Memory B cell (primary cell): ENCODE measurements around the gene UBN1.
A peak's percentile ranks its signal among the peaks of the same experiment; 100 is the strongest.

Experiments
- ATAC-seq: fragments of 150-1000 bp; cut with Tn5 transposase; 2 replicates; pipeline ENCODE4 v1.10.0; 2021; ENCODE audit warnings: low read depth, mild to moderate bottlenecking, moderate library complexity
- DNase-seq, 2 donors: peaks; one replicate each; pipeline ENCODE4 v3.0.0; 2022; ENCODE audit warnings: low spot score in 2 of 2
- H3K27ac Mint-ChIP-seq: one replicate; pipeline ENCODE4 v1.8.0; 2022; ENCODE audit warnings: mild to moderate bottlenecking, moderate library complexity, mixed read lengths
- H3K27me3 Mint-ChIP-seq: one replicate; pipeline ENCODE4 v1.8.0; 2022; ENCODE audit warnings: mixed read lengths
- H3K36me3 Mint-ChIP-seq: one replicate; pipeline ENCODE4 v1.8.0; 2022; ENCODE audit warnings: mild to moderate bottlenecking, mixed read lengths
- H3K4me1 Mint-ChIP-seq: one replicate; pipeline ENCODE4 v1.8.0; 2022; ENCODE audit warnings: mixed read lengths
- H3K4me3 Mint-ChIP-seq: one replicate; pipeline ENCODE4 v1.8.0; 2022; ENCODE audit warnings: mild to moderate bottlenecking, moderate library complexity, mixed read lengths
- H3K9me3 Mint-ChIP-seq: one replicate; pipeline ENCODE4 v1.8.0; 2022; ENCODE audit warnings: mixed read lengths

The UBN1 gene

DNA sequence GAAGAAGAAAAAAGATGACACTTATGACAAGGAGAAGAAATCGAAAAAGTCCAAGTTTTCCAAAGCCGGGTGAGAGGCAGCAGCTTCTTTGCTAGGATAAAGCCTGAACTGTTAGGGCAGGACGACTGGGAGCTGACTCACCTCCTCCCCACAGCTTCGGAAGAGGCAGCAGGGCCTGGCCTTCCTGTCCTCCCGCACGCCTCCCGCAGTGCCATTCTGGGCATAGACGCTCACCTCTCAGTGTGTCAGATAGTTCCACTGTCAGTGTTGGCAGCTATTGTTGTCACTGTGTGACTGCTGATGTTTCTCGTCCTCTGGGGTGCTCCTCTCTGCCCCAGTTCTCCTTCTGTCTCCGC is 12.6 kb downstream of the UBN1 start:
- DNase-seq (no peak), ATAC-seq (no peak)
- Mint-ChIP-seq H3K9me3 (no peaks in the 10 kb centered on the region), H3K27me3 (no peaks in the 10 kb centered on the region), H3K36me3 (peaks cover 31% of the 10 kb centered on the region), H3K4me3 (no peak overlapping the region), H3K27ac (no peak overlapping the region), H3K4me1 (peaks cover 7% of the 10 kb centered on the region)

DNA sequence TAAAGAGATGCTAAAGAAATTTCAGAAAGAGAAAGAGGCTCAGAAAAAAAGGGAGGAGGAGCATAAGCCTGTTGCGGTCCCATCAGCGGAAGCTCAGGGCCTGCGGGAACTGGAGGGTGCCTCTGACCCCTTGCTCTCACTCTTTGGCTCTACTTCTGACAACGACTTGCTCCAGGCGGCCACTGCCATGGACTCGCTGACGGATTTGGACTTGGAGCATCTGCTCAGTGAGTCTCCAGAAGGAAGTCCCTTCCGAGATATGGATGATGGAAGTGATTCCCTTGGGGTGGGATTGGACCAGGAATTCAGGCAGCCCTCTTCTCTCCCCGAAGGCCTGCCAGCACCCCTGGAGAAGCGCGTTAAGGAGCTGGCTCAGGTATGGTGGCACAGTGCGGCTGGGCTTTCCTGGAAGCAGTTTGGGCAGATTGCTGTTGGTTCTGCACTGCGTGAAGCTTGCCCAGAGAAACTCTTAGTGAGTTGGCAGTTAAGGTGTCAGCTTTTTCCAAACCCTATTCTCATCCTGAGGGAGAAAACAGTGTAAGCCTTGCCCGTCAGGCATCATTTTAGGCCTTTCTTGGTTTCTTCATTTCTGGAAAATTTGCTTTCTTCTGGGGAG is 13.6 kb downstream of the UBN1 start:
- Mint-ChIP-seq H3K36me3 (peaks cover 31% of the 10 kb centered on the region), H3K27ac (no peak overlapping the region), H3K9me3 (no peaks in the 10 kb centered on the region), H3K4me3 (no peak overlapping the region), H3K4me1 (peaks cover 7% of the 10 kb centered on the region), H3K27me3 (no peaks in the 10 kb centered on the region)
- DNase-seq (no peak), ATAC-seq (no peak)

DNA sequence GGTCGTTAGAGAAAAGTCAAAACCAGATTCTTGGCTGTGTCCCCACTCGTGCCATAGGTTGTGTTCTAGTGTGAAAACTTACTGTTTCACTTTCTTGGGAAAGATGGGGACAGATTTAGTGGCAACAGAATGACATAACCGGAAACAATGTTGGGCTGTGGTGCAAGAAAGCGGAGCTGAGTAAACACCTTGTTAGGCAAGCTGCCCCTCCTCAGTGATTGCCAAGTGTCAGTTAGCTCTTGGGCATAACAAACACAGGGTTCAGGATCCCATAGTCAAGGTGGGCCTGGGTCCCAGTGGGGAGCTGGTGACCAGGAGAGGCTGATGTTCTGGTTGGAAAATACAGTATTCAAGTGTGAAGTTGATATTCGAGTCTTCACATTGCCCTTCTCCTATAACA is 15.4 kb downstream of the UBN1 start:
- no peak overlapping the region for H3K27ac Mint-ChIP-seq
- H3K27me3 Mint-ChIP-seq: no peaks in the 10 kb centered on the region
- H3K4me3 Mint-ChIP-seq: no peak overlapping the region
- peaks cover 12% of the 10 kb centered on the region for H3K4me1 Mint-ChIP-seq
- DNase-seq: no peak
- H3K9me3 Mint-ChIP-seq: no peaks in the 10 kb centered on the region
- peaks cover 27% of the 10 kb centered on the region for H3K36me3 Mint-ChIP-seq
- no peak for ATAC-seq

DNA sequence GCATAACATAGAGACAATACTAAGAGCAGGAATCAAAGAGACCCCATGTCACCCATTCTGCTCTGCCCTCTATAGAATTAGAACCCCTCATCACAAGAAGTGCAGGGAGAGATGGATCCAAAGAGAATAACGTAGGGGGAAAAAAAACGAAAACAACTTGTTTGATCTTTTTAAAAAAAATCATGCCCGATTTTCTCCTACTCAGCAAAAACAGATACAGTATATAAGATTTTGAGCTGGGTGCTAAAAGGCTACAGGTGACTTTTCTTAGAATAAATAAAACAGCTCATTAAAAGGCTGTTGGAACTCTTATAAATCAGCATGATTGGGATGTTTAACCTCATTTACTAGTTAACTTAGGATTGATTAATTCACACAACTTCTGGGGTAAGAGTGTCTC is 17.4 kb downstream of the UBN1 start:
- peak overlapping the region; percentile 33 for H3K27ac Mint-ChIP-seq
- H3K4me1 Mint-ChIP-seq: peaks cover 14% of the 10 kb centered on the region
- H3K9me3 Mint-ChIP-seq: no peaks in the 10 kb centered on the region
- DNase-seq: no peak
- H3K36me3 Mint-ChIP-seq: peaks cover 21% of the 10 kb centered on the region
- H3K27me3 Mint-ChIP-seq: no peaks in the 10 kb centered on the region
- no peak overlapping the region for H3K4me3 Mint-ChIP-seq
- ATAC-seq: no peak

DNA sequence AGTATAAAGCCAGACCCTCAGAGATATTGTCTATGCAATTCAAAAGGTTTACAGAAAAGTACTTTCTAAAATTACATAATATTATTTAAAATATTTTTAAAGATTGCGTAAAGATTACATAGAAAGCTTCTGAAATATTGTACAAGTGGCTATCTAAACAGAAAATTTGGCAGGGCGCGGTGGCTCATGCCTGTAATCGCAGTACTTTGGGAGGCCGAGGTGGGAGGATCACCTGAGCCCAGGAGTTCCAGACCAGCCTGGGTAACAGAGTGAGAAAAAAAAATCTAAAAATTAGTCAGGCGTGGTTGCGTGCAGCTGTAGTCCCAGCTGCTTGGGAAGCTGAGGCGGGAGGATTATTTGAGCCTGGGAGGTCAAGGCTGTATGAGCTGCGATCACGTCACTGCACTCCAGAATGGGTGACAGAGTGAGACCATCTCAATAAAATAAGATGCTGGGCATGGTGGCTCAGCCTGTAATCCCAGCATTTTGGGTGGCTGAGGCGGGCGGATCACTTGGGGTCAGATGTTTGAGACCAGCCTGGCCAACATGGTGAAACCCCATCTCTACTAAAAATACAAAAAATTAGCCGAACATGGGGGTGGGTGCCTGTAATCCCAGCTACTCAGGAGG is 18.1 kb downstream of the UBN1 start:
- Mint-ChIP-seq H3K36me3 (peaks cover 20% of the 10 kb centered on the region), H3K4me1 (peaks cover 14% of the 10 kb centered on the region), H3K4me3 (no peak overlapping the region), H3K9me3 (no peaks in the 10 kb centered on the region), H3K27ac (no peak overlapping the region), H3K27me3 (no peaks in the 10 kb centered on the region)
- no peak for ATAC-seq
- no peak for DNase-seq

DNA sequence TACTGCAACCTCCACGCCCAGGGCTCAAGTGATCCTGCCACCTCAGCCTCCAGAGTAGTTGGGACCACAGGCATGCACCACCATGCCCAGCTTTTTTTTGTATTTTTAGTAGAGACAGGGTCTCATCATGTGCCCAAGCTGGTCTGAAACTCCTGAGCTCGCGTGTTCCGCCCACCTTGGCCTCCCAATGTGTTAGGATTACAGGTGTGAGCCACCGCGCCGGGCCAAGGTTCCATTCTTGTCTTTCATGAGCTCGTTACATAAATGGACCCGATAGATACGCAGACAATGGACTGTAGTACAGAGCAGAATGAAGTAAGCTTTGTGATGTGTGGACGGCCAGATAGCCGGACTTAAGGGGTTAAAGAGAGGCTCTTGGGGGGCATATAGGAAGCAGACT is 19.3 kb downstream of the UBN1 start:
- no peak for ATAC-seq
- no peaks in the 10 kb centered on the region for H3K9me3 Mint-ChIP-seq

DNA sequence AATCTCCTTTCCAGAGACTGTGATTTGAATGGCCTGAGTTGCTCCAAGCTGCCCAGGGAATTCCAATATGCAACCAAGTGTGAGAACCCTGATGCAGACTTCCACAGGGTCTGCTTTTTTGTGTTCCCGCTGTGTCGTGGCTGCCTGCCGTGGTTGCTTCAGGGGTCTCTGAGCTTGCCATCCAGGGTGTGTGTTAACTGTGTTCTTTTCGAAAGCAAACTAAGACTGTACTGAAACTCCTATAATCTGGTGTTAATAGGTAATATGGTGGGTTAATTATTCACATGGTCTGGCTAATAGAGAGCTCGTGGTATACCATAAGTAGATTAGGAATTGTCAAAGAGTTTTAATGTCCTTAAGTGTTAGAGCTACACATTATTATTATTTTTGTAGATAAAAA is 20.7 kb downstream of the UBN1 start:
- Mint-ChIP-seq H3K4me3 (no peak overlapping the region), H3K4me1 (peaks cover 14% of the 10 kb centered on the region), H3K27ac (no peak overlapping the region), H3K27me3 (no peaks in the 10 kb centered on the region), H3K36me3 (peaks cover 23% of the 10 kb centered on the region), H3K9me3 (no peaks in the 10 kb centered on the region)
- DNase-seq (no peak), ATAC-seq (no peak)

More for the DNA sequence above, 19.3 kb downstream of the UBN1 start:
- Mint-ChIP-seq H3K27ac (no peak overlapping the region), H3K36me3 (peaks cover 16% of the 10 kb centered on the region), H3K4me1 (peaks cover 14% of the 10 kb centered on the region), H3K27me3 (no peaks in the 10 kb centered on the region), H3K4me3 (no peak overlapping the region)
- DNase-seq: no peak

DNA sequence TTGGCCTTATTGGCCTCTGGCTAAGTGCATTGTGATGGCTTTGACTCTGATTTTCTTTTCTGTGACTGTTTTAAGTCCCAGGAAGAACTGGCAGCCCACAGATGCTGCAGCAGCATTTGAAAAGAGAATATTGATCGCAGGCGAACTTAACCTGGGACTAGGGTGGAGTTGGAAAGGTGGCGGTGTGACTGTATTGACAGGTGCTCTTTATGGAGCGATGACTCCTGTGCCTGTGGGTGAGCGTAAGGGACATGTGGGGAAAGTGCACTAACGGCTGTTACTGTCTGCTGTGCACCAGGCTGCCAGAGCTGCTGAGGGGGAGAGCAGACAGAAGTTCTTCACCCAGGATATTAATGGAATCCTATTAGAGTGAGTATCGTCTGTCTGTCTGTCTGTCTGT is 21.3 kb downstream of the UBN1 start:
- ATAC-seq: no peak
- no peak overlapping the region for H3K4me3 Mint-ChIP-seq
- peaks cover 12% of the 10 kb centered on the region for H3K4me1 Mint-ChIP-seq
- DNase-seq: no peak
- H3K36me3 Mint-ChIP-seq: peaks cover 26% of the 10 kb centered on the region
- peak overlapping the region; percentile 14 for H3K27ac Mint-ChIP-seq
- H3K27me3 Mint-ChIP-seq: no peaks in the 10 kb centered on the region
- no peaks in the 10 kb centered on the region for H3K9me3 Mint-ChIP-seq

DNA sequence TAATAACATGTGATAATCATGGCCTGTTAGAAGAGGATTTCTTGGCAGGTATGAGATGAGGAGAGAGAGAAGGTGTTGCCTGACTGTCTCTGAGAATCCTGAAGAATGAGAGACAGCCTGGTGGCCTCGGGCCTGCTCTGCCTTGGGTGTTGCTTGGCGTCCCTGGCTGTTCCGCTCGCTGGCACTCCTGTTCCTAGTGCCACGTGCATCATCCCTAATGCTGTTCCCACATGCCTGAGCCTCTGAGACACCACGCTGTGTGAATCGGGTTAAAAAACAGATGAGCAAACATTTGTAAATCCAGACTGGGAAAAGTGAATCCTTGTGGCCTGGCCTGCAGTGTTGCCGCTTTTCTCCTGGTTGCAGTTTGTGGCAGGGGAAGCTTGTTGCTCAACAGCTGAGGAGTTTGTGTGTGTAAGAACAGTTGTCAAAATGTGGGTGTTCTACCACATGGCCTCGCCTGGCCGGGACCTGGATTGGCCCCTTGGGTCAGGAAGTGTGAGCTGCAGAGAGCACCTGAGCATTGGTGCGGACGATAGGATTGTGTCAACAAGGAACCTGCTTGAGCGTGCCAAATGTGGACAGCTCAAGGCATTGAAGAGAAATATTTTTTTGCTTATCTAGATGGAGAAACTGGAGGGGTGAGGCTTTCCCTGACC is 22.0 kb downstream of the UBN1 start:
- H3K4me1 Mint-ChIP-seq: peaks cover 10% of the 10 kb centered on the region
- peaks cover 26% of the 10 kb centered on the region for H3K36me3 Mint-ChIP-seq
- no peak overlapping the region for H3K4me3 Mint-ChIP-seq
- H3K9me3 Mint-ChIP-seq: no peaks in the 10 kb centered on the region
- ATAC-seq: no peak
- no peak overlapping the region for H3K27ac Mint-ChIP-seq
- H3K27me3 Mint-ChIP-seq: no peaks in the 10 kb centered on the region
- DNase-seq: no peak

DNA sequence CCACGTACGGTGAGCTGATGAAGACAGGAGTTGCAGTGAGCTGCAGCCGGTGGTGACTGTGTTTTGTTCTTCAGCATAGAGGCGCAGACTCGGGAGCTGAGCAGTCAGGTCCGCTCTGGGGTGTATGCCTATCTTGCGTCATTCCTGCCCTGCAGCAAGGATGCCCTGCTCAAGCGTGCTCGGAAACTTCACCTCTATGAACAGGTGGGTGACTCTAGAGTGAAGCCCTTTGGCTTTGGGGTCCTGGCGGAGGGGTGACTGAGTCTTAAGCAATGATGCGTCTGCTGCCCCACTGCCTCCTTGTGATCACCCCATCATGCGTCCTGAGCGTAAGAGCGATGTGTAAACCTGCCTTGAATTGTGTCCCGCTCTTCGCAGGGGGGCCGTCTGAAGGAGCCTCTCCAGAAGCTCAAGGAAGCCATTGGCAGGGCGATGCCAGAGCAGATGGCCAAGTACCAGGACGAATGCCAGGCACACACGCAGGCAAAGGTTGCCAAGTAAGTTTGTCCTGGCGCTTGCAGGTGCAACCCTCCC is 22.9 kb downstream of the UBN1 start:
- no peak for DNase-seq
- no peaks in the 10 kb centered on the region for H3K9me3 Mint-ChIP-seq
- H3K4me3 Mint-ChIP-seq: no peak overlapping the region

DNA sequence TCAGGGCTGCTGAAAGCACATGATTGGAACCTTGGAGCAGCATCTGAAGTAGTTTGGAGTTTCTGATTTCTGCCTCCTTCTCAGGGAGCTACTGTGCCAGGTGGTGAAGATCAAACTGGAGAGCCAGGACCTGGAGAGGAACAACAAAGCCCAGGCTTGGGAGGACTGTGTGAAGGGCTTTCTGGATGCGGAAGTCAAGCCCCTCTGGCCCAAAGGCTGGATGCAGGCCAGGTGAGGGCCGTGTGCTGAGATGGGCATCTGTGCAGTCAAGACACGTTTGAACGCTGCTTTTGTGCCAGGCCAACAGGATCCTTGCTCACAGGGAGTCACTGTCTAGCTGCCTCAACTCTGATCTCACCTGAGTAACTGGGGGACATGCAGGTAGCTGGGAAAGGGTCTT is 23.8 kb downstream of the UBN1 start:
- Mint-ChIP-seq H3K36me3 (peaks cover 39% of the 10 kb centered on the region), H3K27me3 (no peaks in the 10 kb centered on the region), H3K4me3 (no peak overlapping the region), H3K9me3 (no peaks in the 10 kb centered on the region), H3K4me1 (peaks cover 7% of the 10 kb centered on the region), H3K27ac (no peak overlapping the region)
- DNase-seq (no peak), ATAC-seq (no peak)

More for the DNA sequence above, 22.9 kb downstream of the UBN1 start:
- Mint-ChIP-seq H3K27ac (no peak overlapping the region), H3K36me3 (peaks cover 34% of the 10 kb centered on the region), H3K4me1 (peaks cover 7% of the 10 kb centered on the region), H3K27me3 (no peaks in the 10 kb centered on the region)
- no peak for ATAC-seq

DNA sequence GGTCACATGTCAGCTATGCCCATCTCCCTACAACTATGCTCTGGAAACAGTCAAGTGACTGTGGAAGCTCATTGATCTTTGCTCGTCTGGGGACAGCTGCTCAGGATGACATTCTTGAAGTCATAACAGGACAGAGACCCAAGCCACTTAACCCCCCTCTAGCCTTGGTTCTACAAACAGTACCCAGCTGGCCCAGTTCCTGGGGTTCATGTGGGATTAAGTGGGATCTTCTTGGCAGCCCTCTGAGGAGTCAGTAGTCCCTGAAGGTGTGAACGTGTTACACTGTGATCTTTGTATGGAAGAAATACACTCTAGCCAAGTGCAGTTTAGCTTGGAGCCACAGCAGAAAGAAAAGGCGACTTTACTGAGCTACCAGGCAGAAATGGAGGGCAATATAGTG is 25.8 kb downstream of the UBN1 start:
- DNase-seq (no peak), ATAC-seq (no peak)
- no peaks in the 10 kb centered on the region for H3K27me3 Mint-ChIP-seq
- no peak overlapping the region for H3K4me3 Mint-ChIP-seq
- no peaks in the 10 kb centered on the region for H3K9me3 Mint-ChIP-seq
- peaks cover 37% of the 10 kb centered on the region for H3K36me3 Mint-ChIP-seq
- no peak overlapping the region for H3K27ac Mint-ChIP-seq
- peaks cover under 1% of the 10 kb centered on the region for H3K4me1 Mint-ChIP-seq

DNA sequence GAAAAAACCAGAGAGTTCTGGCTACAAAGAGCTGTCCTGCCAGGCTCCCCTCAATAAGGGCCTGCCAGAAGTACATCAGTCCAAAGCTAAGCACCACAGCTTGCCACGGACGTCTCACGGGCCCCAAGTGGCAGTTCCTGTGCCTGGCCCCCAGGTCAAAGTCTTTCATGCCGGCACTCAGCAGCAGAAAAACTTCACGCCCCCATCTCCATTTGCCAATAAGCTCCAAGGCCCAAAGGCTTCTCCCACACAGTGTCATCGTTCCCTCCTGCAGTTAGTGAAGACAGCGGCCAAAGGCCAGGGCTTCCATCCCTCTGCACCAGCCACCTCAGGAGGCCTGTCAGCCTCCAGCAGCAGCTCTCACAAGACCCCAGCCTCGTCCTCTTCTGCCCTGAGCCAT is 27.4 kb downstream of the UBN1 start:
- Mint-ChIP-seq H3K4me3 (no peak overlapping the region), H3K27ac (peak overlapping the region; percentile 5), H3K4me1 (no peaks in the 10 kb centered on the region), H3K9me3 (no peaks in the 10 kb centered on the region), H3K27me3 (no peaks in the 10 kb centered on the region), H3K36me3 (peaks cover 33% of the 10 kb centered on the region)
- no peak for DNase-seq
- no peak for ATAC-seq

DNA sequence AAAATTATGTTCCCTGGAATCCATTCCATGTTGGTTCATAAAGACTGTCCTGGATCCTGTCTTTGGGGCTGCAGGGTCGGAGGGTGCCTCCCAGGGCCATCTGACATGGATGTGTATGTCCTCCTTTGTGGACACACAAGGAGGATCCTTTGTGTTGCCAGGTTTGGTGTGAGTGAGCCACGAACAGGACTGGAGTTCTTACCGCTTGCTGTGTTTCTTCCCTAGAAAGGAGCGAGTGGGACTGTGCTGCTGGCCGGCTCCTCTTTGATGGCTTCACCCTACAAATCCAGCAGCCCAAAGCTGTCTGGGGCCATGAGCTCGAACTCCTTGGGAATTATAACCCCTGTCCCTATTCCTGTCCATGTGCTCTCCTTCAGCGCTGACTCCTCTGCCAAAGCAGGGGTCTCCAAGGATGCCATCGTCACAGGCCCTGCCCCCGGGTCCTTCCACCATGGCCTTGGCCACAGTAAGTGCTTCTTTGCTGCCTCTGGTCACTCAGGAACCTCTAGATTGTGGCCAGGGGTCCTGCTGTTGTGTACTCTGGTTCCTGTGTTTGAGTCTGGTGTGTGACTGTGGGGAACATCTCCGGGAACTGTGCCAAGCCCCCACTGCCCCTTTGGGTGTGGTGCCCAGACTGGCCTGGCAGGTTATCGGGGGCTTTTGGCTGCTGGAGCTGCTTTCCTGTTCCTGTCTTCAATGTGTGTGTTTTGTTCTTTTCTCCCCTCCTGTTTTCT is 29.5 kb downstream of the UBN1 start:
- Mint-ChIP-seq H3K27ac (no peak overlapping the region), H3K36me3 (peaks cover 36% of the 10 kb centered on the region), H3K9me3 (no peaks in the 10 kb centered on the region), H3K27me3 (no peaks in the 10 kb centered on the region), H3K4me3 (no peak overlapping the region), H3K4me1 (no peaks in the 10 kb centered on the region)
- no peak for DNase-seq
- ATAC-seq: no peak
